ENCODE data around the gene E2F1.

E2F1 gene

GRCh38 chr20:33731693-33732165, 45.5 kb upstream of the E2F1 start, which contains the start of gene ZNF341:
TSS of gene ZNF341 (plus strand) at chr20:33731996. CDS start at chr20:33732022, 26 bp downstream.
- no peaks in the 10 kb centered on the region; the same call in 1 of the 2 replicates for H3K79me2 ChIP-seq (ENCODE audit: insufficient read depth, low read depth)
- peak; percentile 76 for TF ChIP-seq CTCF (conservative IDR thresholded peaks at IDR 0.05; ENCODE audit: low read depth, low read length)
- H3K27me3 ChIP-seq (ENCODE audit: insufficient read depth, low read depth): no peaks in the 10 kb centered on the region
- H3K36me3 ChIP-seq (ENCODE audit: insufficient read depth): no peaks in the 10 kb centered on the region
- H2AFZ ChIP-seq (ENCODE audit: low read depth): peak within 1 kb of the TSS; percentile 78
- peaks cover 43% of the 10 kb centered on the region for H3K4me1 ChIP-seq (ENCODE audit: low read depth, poor library complexity, severe bottlenecking)
- no peak within 1 kb of the TSS for H3K4me3 ChIP-seq (IDR thresholded peaks at IDR 0.05; ENCODE audit: insufficient read depth, low read depth, low read length)
- H3K27ac ChIP-seq: peak within 1 kb of the TSS; percentile 98
- H3K4me2 ChIP-seq: peak within 1 kb of the TSS; percentile 100
- H3K9ac ChIP-seq: peak within 1 kb of the TSS; percentile 89
- H4K20me1 ChIP-seq (ENCODE audit: insufficient read depth): no peaks in the 10 kb centered on the region

- TF ChIP-seq CTCF (conservative IDR thresholded peaks at IDR 0.05; ENCODE audit: low read depth, low read length): no peak
- Histone ChIP-seq H3K27ac (peak overlapping the region; percentile 98), H3K4me1 (ENCODE audit: low read depth, poor library complexity, severe bottlenecking) (peaks cover 49% of the 10 kb centered on the region), H3K79me2 (ENCODE audit: insufficient read depth, low read depth) (no peaks in the 10 kb centered on the region; the same call in 1 of the 2 replicates), H3K27me3 (ENCODE audit: insufficient read depth, low read depth) (no peaks in the 10 kb centered on the region), H3K4me3 (IDR thresholded peaks at IDR 0.05; ENCODE audit: insufficient read depth, low read depth, low read length) (no peak overlapping the region), H3K9ac (peak overlapping the region; percentile 43), H4K20me1 (ENCODE audit: insufficient read depth) (no peaks in the 10 kb centered on the region), H3K36me3 (ENCODE audit: insufficient read depth) (no peaks in the 10 kb centered on the region), H2AFZ (ENCODE audit: low read depth) (peak overlapping the region; percentile 78), H3K4me2 (peak overlapping the region; percentile 74)
Observed at GRCh38 chr20:33730946-33731692, 44.9 kb upstream of the E2F1 start.

- H3K4me1 ChIP-seq (ENCODE audit: low read depth, poor library complexity, severe bottlenecking): peaks cover 55% of the 10 kb centered on the region
- TF ChIP-seq CTCF (conservative IDR thresholded peaks at IDR 0.05; ENCODE audit: low read depth, low read length): no peak
Observed at GRCh38 chr20:33729101-33729500, 42.9 kb upstream of the E2F1 start.

GRCh38 chr20:33728463-33728862, 42.3 kb upstream of the E2F1 start:
- TF ChIP-seq CTCF (conservative IDR thresholded peaks at IDR 0.05; ENCODE audit: low read depth, low read length): no peak
- Histone ChIP-seq H3K79me2 (ENCODE audit: insufficient read depth, low read depth) (no peaks in the 10 kb centered on the region), H4K20me1 (ENCODE audit: insufficient read depth) (no peaks in the 10 kb centered on the region), H3K4me2 (no peak overlapping the region), H3K4me1 (ENCODE audit: low read depth, poor library complexity, severe bottlenecking) (peaks cover 55% of the 10 kb centered on the region), H3K27ac (no peak overlapping the region), H3K27me3 (ENCODE audit: insufficient read depth, low read depth) (no peaks in the 10 kb centered on the region), H2AFZ (ENCODE audit: low read depth) (no peak overlapping the region), H3K4me3 (IDR thresholded peaks at IDR 0.05; ENCODE audit: insufficient read depth, low read depth, low read length) (no peak overlapping the region), H3K36me3 (ENCODE audit: insufficient read depth) (no peaks in the 10 kb centered on the region), H3K9ac (no peak overlapping the region)

More at GRCh38 chr20:33729101-33729500, 42.9 kb upstream of the E2F1 start:
- Histone ChIP-seq H3K9ac (no peak overlapping the region), H3K4me3 (IDR thresholded peaks at IDR 0.05; ENCODE audit: insufficient read depth, low read depth, low read length) (no peak overlapping the region), H3K36me3 (ENCODE audit: insufficient read depth) (no peaks in the 10 kb centered on the region), H3K27ac (no peak overlapping the region), H3K27me3 (ENCODE audit: insufficient read depth, low read depth) (no peaks in the 10 kb centered on the region), H2AFZ (ENCODE audit: low read depth) (no peak overlapping the region), H3K4me2 (no peak overlapping the region), H3K79me2 (ENCODE audit: insufficient read depth, low read depth) (no peaks in the 10 kb centered on the region), H4K20me1 (ENCODE audit: insufficient read depth) (no peaks in the 10 kb centered on the region)

Data from KMS-11 (cell line).